Ectodermal cell (in vitro differentiated cells): ENCODE results near the gene LRRC75B.

ENCODE experiments used
- H3K27ac ChIP-seq: 2 replicates; pipeline ENCODE4 v1.7.0; 2013; ENCODE audit warnings: mild to moderate bottlenecking, low read depth, low read length; ENCODE audit not compliant: insufficient read depth, poor library complexity, severe bottlenecking
- H3K27me3 ChIP-seq: 2 replicates; pipeline ENCODE4 v1.7.0; 2013; ENCODE audit warnings: mild to moderate bottlenecking, low read length; ENCODE audit not compliant: insufficient read depth, control insufficient read depth, poor library complexity, severe bottlenecking
- H3K36me3 ChIP-seq: one replicate; pipeline ENCODE4 v1.7.0; 2013; ENCODE audit warnings: low read length; ENCODE audit not compliant: control insufficient read depth, insufficient read depth
- H3K4me1 ChIP-seq: one replicate; pipeline ENCODE4 v1.7.0; 2013; ENCODE audit warnings: low read length; ENCODE audit not compliant: control insufficient read depth, insufficient read depth
- H3K4me3 ChIP-seq: 2 replicates; pipeline ENCODE4 v1.7.0; 2013; ENCODE audit warnings: low read depth, low read length, control low read depth; ENCODE audit not compliant: insufficient read depth
- H3K9me3 ChIP-seq: 2 replicates; pipeline ENCODE4 v1.7.0; 2013; ENCODE audit warnings: mild to moderate bottlenecking, low read length, moderate library complexity; ENCODE audit not compliant: control insufficient read depth
- WGBS, 2 experiments: methylation state at CpG; one replicate each; pipeline ENCODE4 v1.1.7; 2013; ENCODE audit warnings: missing lambda C conversion rate in 2 of 2; 5-methylcytosine and 5-hydroxymethylcytosine counted together

The LRRC75B gene

DNA sequence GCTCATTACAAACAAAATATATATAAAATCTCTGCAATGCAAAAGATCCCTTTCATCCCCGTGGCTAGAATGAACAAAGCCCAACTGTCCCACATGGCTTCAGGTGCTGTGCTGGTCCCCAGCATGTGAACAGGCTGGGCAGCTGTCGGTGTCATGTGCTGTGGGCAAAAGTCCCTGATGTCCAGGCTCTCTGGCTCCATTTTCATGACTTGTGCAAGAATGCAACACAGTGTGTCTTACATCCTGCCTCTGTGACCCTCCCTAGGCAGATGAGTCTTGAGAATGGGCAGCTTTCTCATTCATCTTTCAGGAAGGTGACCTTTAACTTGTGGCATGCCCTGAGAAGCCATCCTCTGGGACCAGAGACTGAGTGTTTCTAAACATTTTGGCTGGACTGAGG lies 52.4 kb downstream of the LRRC75B start:
- H3K27ac ChIP-seq: no peak overlapping the region
- no peaks in the 10 kb centered on the region for H3K9me3 ChIP-seq
- H3K36me3 ChIP-seq: peaks cover 21% of the 10 kb centered on the region
- no peaks in the 10 kb centered on the region for H3K4me1 ChIP-seq
- WGBS, 2 experiments: 93 to 99% methylated on average over 2 of the region's 2 CpGs
- no peaks in the 10 kb centered on the region for H3K27me3 ChIP-seq
- H3K4me3 ChIP-seq: no peak overlapping the region

- no peak overlapping the region for H3K27ac ChIP-seq
- no peaks in the 10 kb centered on the region for H3K4me1 ChIP-seq
- no peaks in the 10 kb centered on the region for H3K27me3 ChIP-seq
- H3K36me3 ChIP-seq: no peaks in the 10 kb centered on the region
- 91 to 93% methylated on average over 3 of the region's 3 CpGs for WGBS, 2 experiments
- no peaks in the 10 kb centered on the region for H3K9me3 ChIP-seq
- no peak overlapping the region for H3K4me3 ChIP-seq
These were observed 56.8 kb downstream of the LRRC75B start for GRCh38 chr22:24536089-24536488.
